ENCODE data around the gene EIF2S3. TPM values are rescaled to one million over a fixed set of nuclear protein-coding genes. Genes with fewer than 3 reads are reported as not detected.

EIF2S3 gene
- total and polyA plus RNA-seq, 8 donors, result 20.0 to 234 (median 74.6) TPM

GRCh38 chrX:24025741-24026403 lies 28.9 kb upstream of the EIF2S3 start:
- Histone ChIP-seq H3K27me3 (peaks cover 0 to 4% (median 0%) of the 10 kb centered on the region in 3 donors), H3K4me3 (peak overlapping the region; percentile 67 to 77 (median 70)), H3K4me1 (peaks cover 0 to 7% (median 0%) of the 10 kb centered on the region in 4 donors), H3K36me3 (no peaks in the 10 kb centered on the region), H3K9me3 (no peaks in the 10 kb centered on the region), H3K27ac (peak overlapping the region; percentile 94 to 99 (median 95))
- TF ChIP-seq POLR2A (IDR thresholded peaks at IDR 0.05), result no peak
- intact Hi-C loops (cut with DNase I; ENCODE audit: low total_unique reads), result no loop called here
- WGBS, 5 donors, result 0 to 28% (median 7%) methylated on average over 12 to 46 of the region's 46 CpGs
- DNase-seq, result peak in 1 of 2 donors; percentile 82

GRCh38 chrX:24026432-24026831 lies 28.3 kb upstream of the EIF2S3 start:
- H3K36me3 ChIP-seq, result no peaks in the 10 kb centered on the region
- no peak for TF ChIP-seq EP300 (IDR thresholded peaks at IDR 0.05)
- WGBS, 5 donors, result 3 to 37% (median 12%) methylated on average over 10 to 13 of the region's 13 CpGs
- intact Hi-C loops (cut with DNase I; ENCODE audit: low total_unique reads), result no loop called here
- peak overlapping the region; percentile 67 to 77 (median 70) for H3K4me3 ChIP-seq
- H3K9me3 ChIP-seq, result no peaks in the 10 kb centered on the region
- peak overlapping the region in 4 of 5 donors; percentile 94 to 99 (median 96) for H3K27ac ChIP-seq
- peaks cover 0 to 7% (median 0%) of the 10 kb centered on the region in 4 donors for H3K4me1 ChIP-seq
- DNase-seq, result peak in 1 of 2 donors; percentile 54
- H3K27me3 ChIP-seq, result peaks cover 0 to 4% (median 0%) of the 10 kb centered on the region in 3 donors

GRCh38 chrX:24027086-24027485 lies 27.7 kb upstream of the EIF2S3 start, which contains the start of gene KLHL15:
Gene KLHL15, minus strand, starts transcription at chrX:24027186. Its CDS starts 20,493 bp downstream, at chrX:24006693.
- no peak for TF ChIP-seq POLR2A (IDR thresholded peaks at IDR 0.05)
- no peak for TF ChIP-seq EP300 (IDR thresholded peaks at IDR 0.05)
- Histone ChIP-seq H3K36me3 (no peaks in the 10 kb centered on the region), H3K4me3 (peak within 1 kb of the TSS; percentile 67 to 77 (median 70)), H3K4me1 (peaks cover 0 to 7% (median 0%) of the 10 kb centered on the region in 4 donors), H3K9me3 (no peaks in the 10 kb centered on the region), H3K27ac (peak within 1 kb of the TSS; percentile 94 to 99 (median 95)), H3K27me3 (peaks cover 0 to 4% (median 0%) of the 10 kb centered on the region in 3 donors)
- intact Hi-C loops (cut with DNase I; ENCODE audit: low total_unique reads), result no loop called here
- WGBS, 5 donors, result 74 to 93% (median 85%) methylated on average over 7 of the region's 7 CpGs
- DNase-seq, result no peak

- intact Hi-C loops (cut with DNase I; ENCODE audit: low total_unique reads), result no loop called here
- WGBS, 5 donors, result 83 to 96% (median 85%) methylated on average over 5 to 6 of the region's 6 CpGs
- H3K4me3 ChIP-seq, result no peak overlapping the region
- H3K36me3 ChIP-seq, result no peaks in the 10 kb centered on the region
- peaks cover 0 to 7% (median 0%) of the 10 kb centered on the region in 4 donors for H3K4me1 ChIP-seq
- no peak for DNase-seq
- H3K27ac ChIP-seq, result no peak overlapping the region
- H3K27me3 ChIP-seq, result peaks cover 0 to 4% (median 0%) of the 10 kb centered on the region in 3 donors
- TF ChIP-seq POLR2AphosphoS5 (IDR thresholded peaks at IDR 0.05) (no peak), CTCF (IDR thresholded peaks at IDR 0.05) (no peak), EP300 (IDR thresholded peaks at IDR 0.05) (no peak), POLR2A (IDR thresholded peaks at IDR 0.05) (no peak)
- H3K9me3 ChIP-seq, result no peaks in the 10 kb centered on the region
Observed at GRCh38 chrX:24027985-24028384, 26.8 kb upstream of the EIF2S3 start.

GRCh38 chrX:24030597-24030996 lies 24.2 kb upstream of the EIF2S3 start:
- H3K4me3 ChIP-seq, result no peak overlapping the region
- no peak overlapping the region for H3K27ac ChIP-seq
- no peak for DNase-seq
- WGBS, 5 donors, result 73 to 88% (median 81%) methylated on average over 5 of the region's 5 CpGs
- no peaks in the 10 kb centered on the region for H3K4me1 ChIP-seq
- H3K27me3 ChIP-seq, result no peaks in the 10 kb centered on the region
- no peaks in the 10 kb centered on the region for H3K36me3 ChIP-seq
- intact Hi-C loops (cut with DNase I; ENCODE audit: low total_unique reads), result no loop called here
- TF ChIP-seq CTCF (IDR thresholded peaks at IDR 0.05), result no peak
- TF ChIP-seq EP300 (IDR thresholded peaks at IDR 0.05), result no peak
- no peak for TF ChIP-seq POLR2A (IDR thresholded peaks at IDR 0.05)
- no peak for TF ChIP-seq POLR2AphosphoS5 (IDR thresholded peaks at IDR 0.05)
- no peaks in the 10 kb centered on the region for H3K9me3 ChIP-seq

- H3K4me1 ChIP-seq, result no peaks in the 10 kb centered on the region
- no peaks in the 10 kb centered on the region for H3K36me3 ChIP-seq
- no peaks in the 10 kb centered on the region for H3K9me3 ChIP-seq
- no peaks in the 10 kb centered on the region for H3K27me3 ChIP-seq
- H3K27ac ChIP-seq, result no peak overlapping the region
- H3K4me3 ChIP-seq, result no peak overlapping the region
- no peak for DNase-seq
- TF ChIP-seq EP300 (IDR thresholded peaks at IDR 0.05), result no peak
- TF ChIP-seq CTCF (IDR thresholded peaks at IDR 0.05), result no peak
- no peak for TF ChIP-seq POLR2AphosphoS5 (IDR thresholded peaks at IDR 0.05)
- TF ChIP-seq POLR2A (IDR thresholded peaks at IDR 0.05), result no peak
- WGBS, 5 donors, result 59 to 83% (median 68%) methylated on average over 5 of the region's 5 CpGs
- intact Hi-C loops (cut with DNase I; ENCODE audit: low total_unique reads), result no loop called here
Observed at GRCh38 chrX:24034485-24034884, 20.3 kb upstream of the EIF2S3 start.

Measured in stomach (tissue), 9 donors.